Measurements from ENCODE around the gene PCDHGA3. TPM values are rescaled to one million over a fixed set of nuclear protein-coding genes. Genes with fewer than 3 reads are reported as not detected.
"Not testable (repeated sequence)": the region's sequence is repeated elsewhere in the genome, so short reads cannot be mapped to it uniquely, and the experiment has no call there.

The PCDHGA3 gene
- total RNA-seq = 6.7 TPM

DNA sequence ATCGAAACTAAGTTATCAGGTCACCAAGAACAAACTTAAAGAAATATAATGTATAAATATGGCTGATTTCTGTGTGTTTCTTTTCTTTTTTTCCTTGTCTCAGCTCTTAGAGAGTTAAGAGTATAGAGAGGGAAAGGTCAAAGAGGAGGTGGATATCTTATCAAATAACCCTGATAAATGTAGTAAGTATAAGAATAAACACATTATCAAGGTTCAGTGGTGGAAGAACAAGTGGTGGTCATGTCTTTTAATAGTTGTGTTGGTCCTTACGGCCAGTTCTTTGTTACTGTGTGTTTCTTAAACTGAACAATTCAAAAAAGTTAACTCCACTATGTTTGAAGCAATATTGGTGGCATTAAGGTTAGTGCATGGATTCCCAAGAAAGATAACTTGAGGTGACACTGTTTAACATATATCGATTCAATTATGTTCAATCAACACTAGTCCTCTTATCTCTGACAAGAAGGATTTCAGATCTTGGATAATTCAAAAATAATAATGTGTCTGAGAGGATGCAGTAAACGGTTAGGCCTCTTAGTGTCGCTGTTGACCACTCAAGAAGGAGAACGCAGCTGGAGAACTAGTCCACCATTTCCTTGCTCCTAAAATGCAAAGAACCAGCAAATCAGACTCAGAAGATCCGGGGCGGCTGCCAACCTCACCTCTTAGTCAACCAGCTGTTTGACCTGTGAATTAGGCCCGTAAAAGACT lies at the start of gene PCDHGA3:
PCDHGA3 (plus strand) TSS at position 588 of the 711 bp plus-strand sequence. CDS start 205 bp downstream, outside the sequence.
- no peak for ATAC-seq
- DNase-seq (ENCODE audit: low spot score) = no peak
- intact Hi-C loops (cut with DNase I) = no loop called here

DNA sequence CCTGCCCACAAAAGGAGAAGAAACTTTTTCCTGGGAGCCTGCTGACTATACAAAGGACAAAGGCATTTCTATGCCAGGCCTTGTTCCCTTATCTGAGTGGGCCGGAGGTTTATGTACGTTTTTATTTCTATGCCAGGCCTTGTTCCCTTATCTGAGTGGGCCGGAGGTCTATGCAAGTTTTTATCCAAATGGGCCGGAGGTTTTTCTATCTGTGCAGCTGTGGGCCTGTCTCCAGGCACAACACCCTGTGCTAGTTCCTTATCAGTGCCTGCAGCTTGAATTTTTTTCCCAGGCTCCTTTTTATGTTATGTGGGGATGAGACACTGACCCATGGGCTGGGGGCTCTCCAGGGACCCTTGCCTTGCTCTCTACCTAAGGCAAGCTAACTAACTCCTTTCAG lies 45.3 kb upstream of the PCDHGA3 start:
- intact Hi-C loops (cut with DNase I) = no loop called here
- ATAC-seq = no peak

GRCh38 chr5:141303756-141304155 lies 39.9 kb upstream of the PCDHGA3 start, which contains the start of gene SLC25A2:
Gene SLC25A2, minus strand, starts transcription at chr5:141304049. Its CDS starts 184 bp downstream, at chr5:141303865.
- ATAC-seq = no peak
- intact Hi-C loops (cut with DNase I) = no loop called here

More for the DNA sequence above, 45.3 kb upstream of the PCDHGA3 start:
- DNase-seq (ENCODE audit: low spot score) = no peak

GRCh38 chr5:141306630-141307029 lies 37.0 kb upstream of the PCDHGA3 start:
- intact Hi-C loops (cut with DNase I) = no loop called here
- DNase-seq (ENCODE audit: low spot score) = no peak

More at GRCh38 chr5:141303756-141304155, 39.9 kb upstream of the PCDHGA3 start, which contains the start of gene SLC25A2:
- no peak for DNase-seq (ENCODE audit: low spot score)

GRCh38 chr5:141313711-141314110 lies 29.9 kb upstream of the PCDHGA3 start:
- intact Hi-C loops (cut with DNase I) = no loop called here
- no peak for ATAC-seq

More at GRCh38 chr5:141306630-141307029, 37.0 kb upstream of the PCDHGA3 start:
- no peak for ATAC-seq

GRCh38 chr5:141316963-141317362 lies 26.7 kb upstream of the PCDHGA3 start:
- ATAC-seq; intact Hi-C loops (cut with DNase I); DNase-seq (ENCODE audit: low spot score): not testable (repeated sequence)

More at GRCh38 chr5:141313711-141314110, 29.9 kb upstream of the PCDHGA3 start:
- no peak for DNase-seq (ENCODE audit: low spot score)

DNA sequence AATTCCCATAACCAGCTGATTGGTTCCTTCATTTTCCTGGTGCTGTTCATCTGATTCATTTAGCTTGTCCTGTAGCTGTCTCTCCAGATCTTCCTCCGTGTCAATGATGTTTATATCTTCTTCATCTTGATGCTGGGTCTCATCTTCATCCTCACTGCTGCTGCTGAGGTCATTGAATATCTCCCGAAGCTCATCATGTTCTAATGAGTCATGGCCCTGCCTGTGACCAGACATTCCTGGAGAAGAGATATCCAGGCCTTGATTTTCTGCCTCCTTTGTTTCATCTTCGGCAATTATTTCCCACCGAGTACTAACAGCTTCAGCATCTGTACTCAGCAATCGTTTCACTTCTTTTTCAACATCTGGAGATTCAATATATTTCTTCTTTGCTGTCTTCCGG lies 24.4 kb upstream of the PCDHGA3 start:
- intact Hi-C loops (cut with DNase I) = no loop called here
- no peak for ATAC-seq
- DNase-seq (ENCODE audit: low spot score) = no peak

DNA sequence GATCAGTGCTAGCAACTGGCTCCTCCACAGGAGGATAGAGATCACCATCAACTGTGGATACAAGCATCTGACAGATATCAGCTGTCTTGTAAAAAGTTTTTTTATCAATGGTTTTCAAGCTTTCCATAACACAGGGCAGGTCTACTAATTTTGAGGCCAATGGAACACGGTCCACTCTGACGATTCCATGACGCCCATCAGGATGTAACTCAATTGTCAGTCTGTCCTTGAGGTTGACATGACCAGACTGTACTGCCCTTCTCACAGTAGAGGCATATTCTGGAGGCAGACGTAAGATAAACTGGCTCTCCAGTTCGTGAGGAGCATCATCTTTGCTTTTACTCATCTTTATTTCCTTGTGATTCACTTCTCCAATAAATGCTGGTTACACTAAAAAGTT lies 23.9 kb upstream of the PCDHGA3 start:
- ATAC-seq (no peak), DNase-seq (ENCODE audit: low spot score) (no peak)
- intact Hi-C loops (cut with DNase I) = loop anchor here (5.0 kb wide), 1 partner anchor 238 kb away; no protein-coding TSS in a partner anchor

GRCh38 chr5:141320225-141321169 lies 23.1 kb upstream of the PCDHGA3 start, which contains the start of gene TAF7:
Gene TAF7, minus strand, starts transcription at chr5:141320784. Its CDS starts 740 bp downstream, at chr5:141320044.
- peak; percentile 100 for ATAC-seq
- peak; percentile 95 for DNase-seq (ENCODE audit: low spot score)
- intact Hi-C loops (cut with DNase I) = loop anchor here (5.0 kb wide), 1 partner anchor 237 kb away; no protein-coding TSS in a partner anchor

- intact Hi-C loops (cut with DNase I) = loop anchor here (5.0 kb wide), 1 partner anchor 235 kb away; no protein-coding TSS in a partner anchor
- no peak for DNase-seq (ENCODE audit: low spot score)
Observed at GRCh38 chr5:141322261-141322660, 21.4 kb upstream of the PCDHGA3 start.

DNA sequence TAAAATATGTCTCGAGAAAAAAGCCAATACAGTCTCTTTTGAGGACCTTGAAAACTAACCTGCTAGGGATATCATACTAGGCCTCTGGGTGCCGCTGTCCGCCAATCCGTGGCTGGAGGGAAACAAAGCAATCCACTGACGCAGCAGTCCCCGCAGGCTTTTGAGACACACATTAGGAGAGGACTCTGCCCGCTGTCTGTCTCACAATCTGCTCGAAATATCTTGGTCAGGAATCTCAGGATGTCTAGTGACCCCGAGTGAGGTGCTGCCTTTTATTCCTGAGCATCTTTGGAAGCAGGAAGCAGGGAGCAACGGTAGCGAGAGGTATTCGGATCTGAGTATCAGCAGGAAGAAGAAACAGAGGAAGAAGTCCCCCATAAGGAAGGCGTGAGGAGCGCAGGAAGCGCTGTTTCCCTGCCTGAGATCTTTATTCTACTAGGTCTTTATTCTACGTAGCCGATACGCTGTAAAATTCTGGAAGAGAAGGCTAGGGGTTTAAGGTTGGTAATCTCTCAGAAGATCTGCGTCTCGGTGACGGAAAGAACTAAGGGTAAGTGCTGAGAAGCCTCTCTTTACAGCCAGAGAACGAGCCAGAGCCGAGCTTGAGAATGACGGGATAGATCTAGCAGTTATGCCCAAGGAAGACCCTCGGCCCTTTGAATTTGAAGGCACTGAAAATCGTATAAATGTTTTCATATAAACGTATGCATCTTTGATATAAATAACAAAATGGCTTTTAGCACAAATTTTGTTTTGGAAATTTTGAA lies 17.4 kb upstream of the PCDHGA3 start:
- DNase-seq (ENCODE audit: low spot score) (peak; percentile 75), ATAC-seq (peak; percentile 88)
- intact Hi-C loops (cut with DNase I) = no loop called here

More at GRCh38 chr5:141322261-141322660, 21.4 kb upstream of the PCDHGA3 start:
- ATAC-seq = no peak

GRCh38 chr5:141328231-141328630 lies 15.4 kb upstream of the PCDHGA3 start:
- ATAC-seq = no peak
- intact Hi-C loops (cut with DNase I) = no loop called here
- no peak for DNase-seq (ENCODE audit: low spot score)

- intact Hi-C loops (cut with DNase I) = no loop called here
- no peak for ATAC-seq
- no peak for DNase-seq (ENCODE audit: low spot score)
Observed at GRCh38 chr5:141330299-141331080, 13.1 kb upstream of the PCDHGA3 start, which contains the start of gene PCDHGA1. Gene PCDHGA1, plus strand, starts transcription at chr5:141330514.

- intact Hi-C loops (cut with DNase I); DNase-seq (ENCODE audit: low spot score); ATAC-seq: not testable (repeated sequence)
Observed at GRCh38 chr5:141332571-141332970, 11.1 kb upstream of the PCDHGA3 start.

GRCh38 chr5:141338538-141339306 lies 4.9 kb upstream of the PCDHGA3 start, which contains the start of gene PCDHGA2:
Gene PCDHGA2, plus strand, starts transcription at chr5:141338760.
- intact Hi-C loops (cut with DNase I) = no loop called here
- ATAC-seq (peak; percentile 90), DNase-seq (ENCODE audit: low spot score) (no peak)

DNA sequence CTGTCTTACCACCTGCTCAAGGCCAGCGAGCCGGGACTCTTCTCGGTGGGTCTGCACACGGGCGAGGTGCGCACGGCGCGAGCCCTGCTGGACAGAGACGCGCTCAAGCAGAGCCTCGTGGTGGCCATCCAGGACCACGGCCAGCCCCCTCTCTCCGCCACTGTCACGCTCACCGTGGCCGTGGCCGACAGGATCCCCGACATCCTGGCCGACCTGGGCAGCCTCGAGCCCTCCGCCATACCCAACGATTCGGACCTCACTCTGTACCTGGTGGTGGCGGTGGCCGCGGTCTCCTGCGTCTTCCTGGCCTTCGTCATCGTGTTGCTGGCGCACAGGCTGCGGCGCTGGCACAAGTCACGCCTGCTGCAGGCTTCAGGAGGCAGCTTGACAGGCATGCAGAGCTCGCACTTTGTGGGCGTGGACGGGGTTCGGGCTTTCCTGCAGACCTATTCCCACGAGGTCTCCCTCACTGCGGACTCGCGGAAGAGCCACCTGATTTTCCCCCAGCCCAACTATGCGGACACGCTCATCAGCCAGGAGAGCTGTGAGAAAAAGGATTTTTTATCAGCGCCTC lies 2.8 kb upstream of the PCDHGA3 start:
- DNase-seq (ENCODE audit: low spot score); ATAC-seq; intact Hi-C loops (cut with DNase I): not testable (repeated sequence)
